HepG2 (cell line): Measurements from ENCODE around the gene RNF183. TPM values are rescaled to one million over a fixed set of nuclear protein-coding genes. Genes with fewer than 3 reads are reported as not detected.

ENCODE experiments used
- BRD4 ChIP-seq: sonication (generic); formaldehyde crosslinking; IDR thresholded peaks from 2 replicates; pipeline ENCODE4 v1.4.0; 2020; ENCODE audit warnings: missing genetic modification reagents
- DMAP1 ChIP-seq: IDR thresholded peaks from 2 replicates; pipeline ENCODE4 v1.6.1; 2016
- FOXA1 ChIP-seq, 2 experiments: fragments of 450-650 bp in 1 of 2; sonication (generic) in 1 of 2; formaldehyde crosslinking in 1 of 2; IDR thresholded peaks; 2 replicates each; pipeline versions ENCODE4 v1.4.0 to v1.6.1; 2016 to 2020; ENCODE audit warnings: missing genetic modification reagents in 1 of 2
- HMGXB4 ChIP-seq, 2 experiments: sonication (generic) in 1 of 2; formaldehyde crosslinking in 1 of 2; IDR thresholded peaks; 2 replicates each; pipeline versions ENCODE4 v1.4.0 to v1.6.1; 2018 to 2020; ENCODE audit warnings: missing genetic modification reagents in 2 of 2, borderline replicate concordance in 1 of 2, low read depth in 1 of 2, mild to moderate bottlenecking in 1 of 2, missing biosample characterization in 1 of 2
- MATR3 ChIP-seq: sonication (generic); formaldehyde crosslinking; IDR thresholded peaks from 2 replicates; pipeline ENCODE4 v1.4.0; 2020; ENCODE audit warnings: missing genetic modification reagents
- MYC ChIP-seq: sonication (generic); formaldehyde crosslinking; IDR thresholded peaks from 2 replicates; pipeline ENCODE4 v1.9.0; 2021; ENCODE audit warnings: missing genetic modification reagents, borderline replicate concordance
- NR0B2 ChIP-seq: sonication (generic); formaldehyde crosslinking; IDR thresholded peaks from 2 replicates; pipeline ENCODE4 v1.4.0; 2020; ENCODE audit warnings: mild to moderate bottlenecking, missing genetic modification reagents
- REXO4 ChIP-seq: sonication (generic); formaldehyde crosslinking; IDR thresholded peaks from 2 replicates; pipeline ENCODE4 v1.8.0; 2022; ENCODE audit warnings: missing genetic modification reagents, mild to moderate bottlenecking, borderline replicate concordance
- SNAPC5 ChIP-seq: sonication (generic); formaldehyde crosslinking; IDR thresholded peaks from 2 replicates; pipeline ENCODE4 v1.8.1; 2023; ENCODE audit warnings: mild to moderate bottlenecking, missing genetic modification reagents, borderline replicate concordance
- ZFP90 ChIP-seq: sonication (generic); formaldehyde crosslinking; IDR thresholded peaks from 2 replicates; pipeline ENCODE4 v1.8.0; 2022; ENCODE audit warnings: missing genetic modification reagents, mild to moderate bottlenecking, inconsistent platforms, borderline replicate concordance
- ZNF232 ChIP-seq: sonication (generic); formaldehyde crosslinking; IDR thresholded peaks from 2 replicates; pipeline ENCODE4 v1.4.0; 2020; ENCODE audit warnings: missing genetic modification reagents, borderline replicate concordance
- ZNF256 ChIP-seq: sonication (generic); formaldehyde crosslinking; conservative IDR thresholded peaks from 2 replicates; pipeline ENCODE4 v1.4.0; 2020; ENCODE audit warnings: missing genetic modification reagents
- ZNF441 ChIP-seq: sonication (generic); formaldehyde crosslinking; IDR thresholded peaks from 2 replicates; pipeline ENCODE4 v1.7.0; 2021; ENCODE audit warnings: missing genetic modification reagents, borderline replicate concordance
- ZNF460 ChIP-seq: sonication (generic); formaldehyde crosslinking; IDR thresholded peaks from 2 replicates; pipeline ENCODE4 v1.5.1; 2020; ENCODE audit warnings: missing genetic modification reagents, mild to moderate bottlenecking, borderline replicate concordance
- ZNF552 ChIP-seq: sonication (generic); formaldehyde crosslinking; IDR thresholded peaks from 2 replicates; pipeline ENCODE4 v1.9.0; 2022; ENCODE audit warnings: missing genetic modification reagents, mild to moderate bottlenecking, borderline replicate concordance
- ZNF780A ChIP-seq: sonication (generic); formaldehyde crosslinking; IDR thresholded peaks from 2 replicates; pipeline ENCODE4 v1.8.0; 2022; ENCODE audit warnings: mild to moderate bottlenecking, missing genetic modification reagents, moderate library complexity
- ZSCAN22 ChIP-seq: sonication (generic); formaldehyde crosslinking; IDR thresholded peaks from 2 replicates; pipeline ENCODE4 v1.4.0; 2020; ENCODE audit warnings: mild to moderate bottlenecking, missing genetic modification reagents
- polyA plus RNA-seq, 8 experiments: library from polyadenylated mRNA; depleted of rRNA in 3 of 8; stranded (reverse) in 7 of 8; unstranded in 1 of 8; fragments of >200 nt; fragmentation: Illumina TruSeq in 4 of 8; extraction: Trizol in 4 of 8; gene quantifications; 2 replicates each; pipeline versions ENCODE4 v1.2.1 to v1.2.3, GENCODE V29; 2011 to 2016; ENCODE audit warnings: low read depth in 4 of 8, missing spikeins in 1 of 8, mixed read lengths in 1 of 8; ENCODE audit not compliant: insufficient read depth in 1 of 8
- total RNA-seq, 5 experiments: library from RNA; depleted of rRNA; stranded (reverse); fragments of >200 nt; fragmentation: Illumina TruSeq; extraction: Trizol; gene quantifications; 2 replicates each; pipeline ENCODE4 v1.2.3, GENCODE V29; 2016; ENCODE audit warnings: low read depth in 1 of 5
- TF ChIP-seq, protein P1 (sequence below): sonication (generic); formaldehyde crosslinking; IDR thresholded peaks from 2 replicates; pipeline ENCODE4 v1.5.0; 2020; ENCODE audit warnings: missing genetic modification reagents
- TF ChIP-seq, protein P2 (sequence below): IDR thresholded peaks from 2 replicates; pipeline ENCODE4 v1.6.1; 2016; ENCODE audit warnings: low read depth
- TF ChIP-seq, protein P3 (sequence below): sonication (generic); formaldehyde crosslinking; IDR thresholded peaks from 2 replicates; pipeline ENCODE4 v1.4.0; 2020; ENCODE audit warnings: low read depth, missing genetic modification reagents

The RNF183 gene
- total and polyA plus RNA-seq, 2 of the 13 experiments (the other 11 are each of a cell fraction or from before 2014, with no cell fraction given) = 0.13 to 6.5 TPM

- TF ChIP-seq REXO4 (CRISPR knock-in tag) (0 out of 2 replicates have a peak, but pooled peaks have one; percentile 62), MYC (peak; percentile 95), DMAP1 (CRISPR knock-in tag) (peak; percentile 88), BRD4 (CRISPR knock-in tag) (no peak; the same call in none of the 2 replicates), ZNF780A (CRISPR knock-in tag) (no peak), FOXA1 (IDR thresholded peaks at IDR 0.05) (no peak), FOXA1 (CRISPR knock-in tag; IDR thresholded peaks at IDR 0.05) (peak; percentile 57; the same call in 1 of the 2 replicates), ZNF441 (CRISPR knock-in tag) (0 out of 2 replicates have a peak, but pooled peaks have one; percentile 52), ZNF256 (CRISPR knock-in tag) (0 out of 2 replicates have a peak, but pooled peaks have one; percentile 17), MATR3 (CRISPR knock-in tag) (no peak), SNAPC5 (CRISPR knock-in tag) (no peak), ZSCAN22 (CRISPR knock-in tag) (no peak), HMGXB4 (CRISPR knock-in tag; IDR thresholded peaks at IDR 0.05; ENCODE audit: borderline replicate concordance in 1 of 2, low read depth in 1 of 2) (peak in 1 of 2 experiments; percentile 94), ZNF460 (CRISPR knock-in tag) (peak; percentile 90), ZFP90 (peak; percentile 94), ZNF552 (CRISPR knock-in tag) (0 out of 2 replicates have a peak, but pooled peaks have one; percentile 54), NR0B2 (CRISPR knock-in tag) (peak; percentile 49; the same call in 1 of the 2 replicates), ZNF232 (CRISPR knock-in tag) (0 out of 2 replicates have a peak, but pooled peaks have one; percentile 58)
- TF ChIP-seq, protein P1, sequence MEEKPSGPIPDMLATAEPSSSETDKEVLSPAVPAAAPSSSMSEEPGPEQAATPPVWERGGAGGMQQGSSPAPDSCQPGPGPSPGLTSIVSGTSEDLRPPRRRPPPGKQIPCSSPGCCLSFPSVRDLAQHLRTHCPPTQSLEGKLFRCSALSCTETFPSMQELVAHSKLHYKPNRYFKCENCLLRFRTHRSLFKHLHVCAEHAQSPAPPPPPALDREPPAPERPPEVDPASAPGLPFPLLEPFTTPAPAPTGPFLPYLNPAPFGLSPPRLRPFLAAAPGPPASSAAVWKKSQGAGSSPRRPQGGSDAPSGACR (CRISPR knock-in tag) = peak; percentile 60
- TF ChIP-seq, protein P2, sequence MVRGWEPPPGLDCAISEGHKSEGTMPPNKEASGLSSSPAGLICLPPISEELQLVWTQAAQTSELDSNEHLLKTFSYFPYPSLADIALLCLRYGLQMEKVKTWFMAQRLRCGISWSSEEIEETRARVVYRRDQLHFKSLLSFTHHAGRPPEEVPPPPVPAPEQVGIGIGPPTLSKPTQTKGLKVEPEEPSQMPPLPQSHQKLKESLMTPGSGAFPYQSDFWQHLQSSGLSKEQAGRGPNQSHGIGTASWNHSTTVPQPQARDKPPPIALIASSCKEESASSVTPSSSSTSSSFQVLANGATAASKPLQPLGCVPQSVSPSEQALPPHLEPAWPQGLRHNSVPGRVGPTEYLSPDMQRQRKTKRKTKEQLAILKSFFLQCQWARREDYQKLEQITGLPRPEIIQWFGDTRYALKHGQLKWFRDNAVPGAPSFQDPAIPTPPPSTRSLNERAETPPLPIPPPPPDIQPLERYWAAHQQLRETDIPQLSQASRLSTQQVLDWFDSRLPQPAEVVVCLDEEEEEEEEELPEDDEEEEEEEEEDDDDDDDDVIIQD (CRISPR knock-in tag) = peak; percentile 75
- TF ChIP-seq, protein P3, sequence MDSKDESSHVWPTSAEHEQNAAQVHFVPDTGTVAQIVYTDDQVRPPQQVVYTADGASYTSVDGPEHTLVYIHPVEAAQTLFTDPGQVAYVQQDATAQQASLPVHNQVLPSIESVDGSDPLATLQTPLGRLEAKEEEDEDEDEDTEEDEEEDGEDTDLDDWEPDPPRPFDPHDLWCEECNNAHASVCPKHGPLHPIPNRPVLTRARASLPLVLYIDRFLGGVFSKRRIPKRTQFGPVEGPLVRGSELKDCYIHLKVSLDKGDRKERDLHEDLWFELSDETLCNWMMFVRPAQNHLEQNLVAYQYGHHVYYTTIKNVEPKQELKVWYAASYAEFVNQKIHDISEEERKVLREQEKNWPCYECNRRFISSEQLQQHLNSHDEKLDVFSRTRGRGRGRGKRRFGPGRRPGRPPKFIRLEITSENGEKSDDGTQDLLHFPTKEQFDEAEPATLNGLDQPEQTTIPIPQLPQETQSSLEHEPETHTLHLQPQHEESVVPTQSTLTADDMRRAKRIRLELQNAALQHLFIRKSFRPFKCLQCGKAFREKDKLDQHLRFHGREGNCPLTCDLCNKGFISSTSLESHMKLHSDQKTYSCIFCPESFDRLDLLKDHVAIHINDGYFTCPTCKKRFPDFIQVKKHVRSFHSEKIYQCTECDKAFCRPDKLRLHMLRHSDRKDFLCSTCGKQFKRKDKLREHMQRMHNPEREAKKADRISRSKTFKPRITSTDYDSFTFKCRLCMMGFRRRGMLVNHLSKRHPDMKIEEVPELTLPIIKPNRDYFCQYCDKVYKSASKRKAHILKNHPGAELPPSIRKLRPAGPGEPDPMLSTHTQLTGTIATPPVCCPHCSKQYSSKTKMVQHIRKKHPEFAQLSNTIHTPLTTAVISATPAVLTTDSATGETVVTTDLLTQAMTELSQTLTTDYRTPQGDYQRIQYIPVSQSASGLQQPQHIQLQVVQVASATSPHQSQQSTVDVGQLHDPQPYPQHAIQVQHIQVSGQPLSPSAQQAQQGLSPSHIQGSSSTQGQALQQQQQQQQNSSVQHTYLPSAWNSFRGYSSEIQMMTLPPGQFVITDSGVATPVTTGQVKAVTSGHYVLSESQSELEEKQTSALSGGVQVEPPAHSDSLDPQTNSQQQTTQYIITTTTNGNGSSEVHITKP = peak; percentile 79
Observed at GRCh38 chr9:113340011-113340699, 37.0 kb upstream of the RNF183 start, which contains the start of gene WDR31 (continued).
